ENCODE data around the gene USP31.

USP31 gene

DNA sequence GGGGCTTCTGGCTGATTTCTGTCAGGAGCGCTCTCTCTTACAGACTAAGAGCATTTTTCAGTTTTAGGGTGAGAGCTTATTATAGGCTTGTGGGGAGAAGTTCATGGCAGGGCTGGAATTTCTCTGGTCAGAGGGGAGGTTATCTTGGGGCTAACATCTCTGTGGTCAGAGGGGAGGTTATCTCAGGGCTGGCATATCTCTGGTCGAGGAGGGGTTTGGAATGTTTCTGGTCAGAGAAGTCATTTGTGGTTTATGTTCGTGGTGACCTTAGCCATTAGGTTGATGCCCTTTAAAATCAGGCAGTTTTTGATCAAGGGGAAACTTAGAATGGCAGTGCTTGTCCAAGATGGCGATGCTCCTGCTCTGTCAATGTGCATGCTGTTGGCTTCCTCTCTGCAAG lies 10.8 kb upstream of the USP31 start:
- peaks cover 0 to 7% (median 0%) of the 10 kb centered on the region in 5 experiments for H3K27me3 ChIP-seq (replicated peaks in 2 of 5; ENCODE audit: control insufficient read depth in 4 of 5, insufficient read depth in 5 of 5, low read length in 4 of 5)
- no peak overlapping the region for H3K27ac ChIP-seq (ENCODE audit: insufficient read depth in 1 of 2, low read depth in 1 of 2, low read length in 2 of 2, poor library complexity in 1 of 2, severe bottlenecking in 2 of 2)
- no peaks in the 10 kb centered on the region for H3K9me3 ChIP-seq (ENCODE audit: control extremely low read depth in 1 of 5, control insufficient read depth in 4 of 5, insufficient read depth in 2 of 5, low read depth in 1 of 5, low read length in 4 of 5)
- 83% methylated on average over 4 of the region's 4 CpGs for whole genome bisulfite sequencing (ENCODE audit: insufficient coverage)
- no peak overlapping the region for H3K4me3 ChIP-seq (ENCODE audit: control insufficient read depth in 1 of 7, extremely low read depth in 1 of 7, insufficient read depth in 4 of 7, low read depth in 2 of 7, low read length in 6 of 7)
- POLR2A ChIA-PET: no interaction called here
- no peaks in the 10 kb centered on the region for H3K36me3 ChIP-seq (ENCODE audit: control insufficient read depth in 4 of 4, insufficient read depth in 4 of 4, low read length in 3 of 4)
- H3K4me1 ChIP-seq (ENCODE audit: control extremely low read depth in 1 of 4, control insufficient read depth in 4 of 4, insufficient read depth in 4 of 4, low read length in 3 of 4): no peaks in the 10 kb centered on the region
- CTCF ChIA-PET: no interaction called here
- no peak for DNase-seq

DNA sequence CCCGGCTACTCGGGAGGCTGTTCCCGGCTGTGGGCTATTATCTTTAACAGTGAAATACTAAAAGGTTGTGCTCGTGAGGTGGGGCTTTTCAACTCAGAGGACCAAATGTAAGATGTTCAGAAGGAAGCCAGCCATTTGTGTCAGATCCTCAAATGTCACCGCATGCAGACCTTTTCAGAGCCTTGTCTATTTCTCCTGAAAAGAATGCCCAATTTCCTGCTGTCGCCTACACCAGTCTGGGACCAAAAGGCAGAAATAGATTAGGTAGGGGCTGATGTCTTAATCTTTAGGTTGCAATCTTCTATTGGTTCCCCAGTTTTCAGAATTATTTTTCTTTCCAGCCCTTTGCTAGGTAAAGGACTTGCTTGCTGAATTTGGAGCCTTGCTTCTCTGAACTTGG lies 8.9 kb upstream of the USP31 start:
- Histone ChIP-seq H3K27me3 (replicated peaks in 2 of 5; ENCODE audit: control insufficient read depth in 4 of 5, insufficient read depth in 5 of 5, low read length in 4 of 5) (peaks cover 0 to 8% (median 0%) of the 10 kb centered on the region in 5 experiments), H3K27ac (ENCODE audit: insufficient read depth in 1 of 2, low read depth in 1 of 2, low read length in 2 of 2, poor library complexity in 1 of 2, severe bottlenecking in 2 of 2) (no peak overlapping the region), H3K4me3 (ENCODE audit: control insufficient read depth in 1 of 7, extremely low read depth in 1 of 7, insufficient read depth in 4 of 7, low read depth in 2 of 7, low read length in 6 of 7) (no peak overlapping the region), H3K9me3 (ENCODE audit: control extremely low read depth in 1 of 5, control insufficient read depth in 4 of 5, insufficient read depth in 2 of 5, low read depth in 1 of 5, low read length in 4 of 5) (no peaks in the 10 kb centered on the region), H3K36me3 (ENCODE audit: control insufficient read depth in 4 of 4, insufficient read depth in 4 of 4, low read length in 3 of 4) (no peaks in the 10 kb centered on the region), H3K4me1 (ENCODE audit: control extremely low read depth in 1 of 4, control insufficient read depth in 4 of 4, insufficient read depth in 4 of 4, low read length in 3 of 4) (no peaks in the 10 kb centered on the region)
- 95% methylated on average over 6 of the region's 6 CpGs for WGBS (ENCODE audit: insufficient coverage)
- no peak for DNase-seq
- POLR2A ChIA-PET: no interaction called here
- CTCF ChIA-PET: no interaction called here

DNA sequence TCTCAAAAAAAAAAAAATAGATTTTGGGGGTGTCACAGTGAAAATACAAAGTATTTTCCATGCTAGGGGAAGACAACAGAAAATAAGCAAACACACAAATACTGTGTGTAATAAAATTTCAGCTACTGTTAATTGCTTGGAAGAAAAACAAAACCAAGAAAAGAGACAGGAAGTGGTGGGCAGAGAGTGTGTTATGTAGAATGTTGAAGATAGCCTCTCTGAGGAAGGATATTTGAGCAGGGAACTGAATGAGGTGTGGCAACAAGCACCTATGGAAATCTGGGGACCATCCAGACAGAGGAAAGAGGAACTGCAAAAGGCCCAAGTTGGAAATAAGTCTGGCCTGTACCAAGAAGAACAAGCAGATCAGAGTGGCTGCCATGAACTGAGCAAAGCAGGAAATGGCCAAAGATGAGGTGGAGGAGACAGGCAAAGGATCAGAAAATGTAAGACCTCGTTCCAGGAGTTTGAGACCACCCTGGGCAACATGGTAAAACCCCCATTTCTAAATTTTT lies 7.8 kb upstream of the USP31 start:
- peaks cover 0 to 8% (median 0%) of the 10 kb centered on the region in 5 experiments for H3K27me3 ChIP-seq (replicated peaks in 2 of 5; ENCODE audit: control insufficient read depth in 4 of 5, insufficient read depth in 5 of 5, low read length in 4 of 5)
- no peaks in the 10 kb centered on the region for H3K36me3 ChIP-seq (ENCODE audit: control insufficient read depth in 4 of 4, insufficient read depth in 4 of 4, low read length in 3 of 4)
- H3K4me1 ChIP-seq (ENCODE audit: control extremely low read depth in 1 of 4, control insufficient read depth in 4 of 4, insufficient read depth in 4 of 4, low read length in 3 of 4): no peaks in the 10 kb centered on the region
- H3K9me3 ChIP-seq (ENCODE audit: control extremely low read depth in 1 of 5, control insufficient read depth in 4 of 5, insufficient read depth in 2 of 5, low read depth in 1 of 5, low read length in 4 of 5): no peaks in the 10 kb centered on the region
- DNase-seq: peak in 1 of 3 donors; percentile 12
- H3K27ac ChIP-seq (ENCODE audit: insufficient read depth in 1 of 2, low read depth in 1 of 2, low read length in 2 of 2, poor library complexity in 1 of 2, severe bottlenecking in 2 of 2): no peak overlapping the region
- 67% methylated on average over 1 of the region's 1 CpG for WGBS (ENCODE audit: insufficient coverage)
- CTCF ChIA-PET: interaction anchor here (1.0 to 1.8 kb wide), 3 partner anchors 13 to 74 kb away, joined by 3 to 5 read pairs (median 4); partner anchors contain the start of gene SCNN1G
- POLR2A ChIA-PET: no interaction called here
- H3K4me3 ChIP-seq (ENCODE audit: control insufficient read depth in 1 of 7, extremely low read depth in 1 of 7, insufficient read depth in 4 of 7, low read depth in 2 of 7, low read length in 6 of 7): no peak overlapping the region

DNA sequence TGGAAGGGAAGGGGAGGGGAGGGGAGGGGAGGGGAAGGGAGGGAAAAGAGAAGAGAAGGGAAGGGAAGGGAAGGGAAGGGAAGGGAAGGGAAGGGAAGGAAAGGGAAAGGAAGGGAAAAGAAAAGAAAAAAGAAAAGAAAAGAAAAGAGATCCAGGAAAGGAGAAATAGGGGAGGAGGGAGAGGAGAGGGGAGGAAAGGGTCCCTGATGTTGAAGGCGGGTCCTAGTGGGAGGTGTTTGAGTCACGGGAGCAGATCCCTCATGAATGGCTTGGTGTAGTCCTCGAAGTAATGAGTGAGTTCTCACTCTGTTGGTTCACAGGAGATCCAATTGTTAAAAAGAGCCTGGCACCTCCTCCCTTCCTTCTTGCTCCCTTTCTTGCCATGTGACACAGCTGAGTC lies 6.9 kb upstream of the USP31 start:
- Histone ChIP-seq H3K9me3 (ENCODE audit: control extremely low read depth in 1 of 5, control insufficient read depth in 4 of 5, insufficient read depth in 2 of 5, low read depth in 1 of 5, low read length in 4 of 5) (no peaks in the 10 kb centered on the region), H3K27me3 (replicated peaks in 2 of 5; ENCODE audit: control insufficient read depth in 4 of 5, insufficient read depth in 5 of 5, low read length in 4 of 5) (peaks cover 0 to 8% (median 2%) of the 10 kb centered on the region in 5 experiments), H3K4me3 (ENCODE audit: control insufficient read depth in 1 of 7, extremely low read depth in 1 of 7, insufficient read depth in 4 of 7, low read depth in 2 of 7, low read length in 6 of 7) (no peak overlapping the region), H3K27ac (ENCODE audit: insufficient read depth in 1 of 2, low read depth in 1 of 2, low read length in 2 of 2, poor library complexity in 1 of 2, severe bottlenecking in 2 of 2) (no peak overlapping the region), H3K36me3 (ENCODE audit: control insufficient read depth in 4 of 4, insufficient read depth in 4 of 4, low read length in 3 of 4) (no peaks in the 10 kb centered on the region), H3K4me1 (ENCODE audit: control extremely low read depth in 1 of 4, control insufficient read depth in 4 of 4, insufficient read depth in 4 of 4, low read length in 3 of 4) (no peaks in the 10 kb centered on the region)
- CTCF ChIA-PET: interaction anchor here (1.3 to 1.8 kb wide), 2 partner anchors 12 to 27 kb away, joined by 4 to 5 read pairs; partner anchors contain the start of gene SCNN1G
- no peak for DNase-seq
- POLR2A ChIA-PET: no interaction called here
- 82% methylated on average over 3 of the region's 3 CpGs for WGBS (ENCODE audit: insufficient coverage)

DNA sequence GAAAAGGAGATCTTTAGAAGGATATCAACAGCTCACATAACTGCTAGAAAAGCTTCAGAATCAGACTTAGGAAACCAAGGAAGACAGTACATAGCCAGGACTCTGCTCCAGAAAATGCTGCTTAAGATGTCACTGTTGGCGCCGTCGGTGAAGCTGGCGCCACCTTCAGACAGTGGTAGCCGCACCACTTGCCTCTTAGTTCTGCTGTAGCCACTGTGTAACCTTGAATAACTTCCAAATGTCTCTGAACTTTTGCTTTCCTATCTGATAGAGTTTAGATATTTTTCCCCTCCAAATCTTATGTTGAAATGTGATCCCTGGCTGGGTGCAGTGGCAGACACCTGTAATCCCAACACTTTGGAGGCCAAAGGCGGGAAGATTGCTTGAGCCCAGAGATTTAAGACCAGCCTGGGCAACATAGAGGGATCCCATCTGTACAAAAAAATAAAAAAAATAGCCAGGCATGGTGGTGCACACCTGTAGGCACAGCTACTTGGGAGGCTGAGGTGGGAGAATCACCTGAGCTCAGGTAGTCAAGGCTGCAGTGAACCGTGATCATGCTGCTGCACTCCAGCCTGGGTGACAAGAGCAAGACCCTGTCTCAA lies 6.3 kb upstream of the USP31 start:
- no peaks in the 10 kb centered on the region for H3K36me3 ChIP-seq (ENCODE audit: control insufficient read depth in 4 of 4, insufficient read depth in 4 of 4, low read length in 3 of 4)
- no peaks in the 10 kb centered on the region for H3K9me3 ChIP-seq (ENCODE audit: control extremely low read depth in 1 of 5, control insufficient read depth in 4 of 5, insufficient read depth in 2 of 5, low read depth in 1 of 5, low read length in 4 of 5)
- H3K27me3 ChIP-seq (replicated peaks in 2 of 5; ENCODE audit: control insufficient read depth in 4 of 5, insufficient read depth in 5 of 5, low read length in 4 of 5): peaks cover 0 to 8% (median 2%) of the 10 kb centered on the region in 5 experiments
- DNase-seq: peak; percentile 6 to 28 (median 26)
- ChIA-PET CTCF (no interaction called here), POLR2A (no interaction called here)
- 27% methylated on average over 6 of the region's 7 CpGs for WGBS (ENCODE audit: insufficient coverage)
- no peak overlapping the region for H3K4me3 ChIP-seq (ENCODE audit: control insufficient read depth in 1 of 7, extremely low read depth in 1 of 7, insufficient read depth in 4 of 7, low read depth in 2 of 7, low read length in 6 of 7)
- H3K27ac ChIP-seq (ENCODE audit: insufficient read depth in 1 of 2, low read depth in 1 of 2, low read length in 2 of 2, poor library complexity in 1 of 2, severe bottlenecking in 2 of 2): no peak overlapping the region
- no peaks in the 10 kb centered on the region for H3K4me1 ChIP-seq (ENCODE audit: control extremely low read depth in 1 of 4, control insufficient read depth in 4 of 4, insufficient read depth in 4 of 4, low read length in 3 of 4)

DNA sequence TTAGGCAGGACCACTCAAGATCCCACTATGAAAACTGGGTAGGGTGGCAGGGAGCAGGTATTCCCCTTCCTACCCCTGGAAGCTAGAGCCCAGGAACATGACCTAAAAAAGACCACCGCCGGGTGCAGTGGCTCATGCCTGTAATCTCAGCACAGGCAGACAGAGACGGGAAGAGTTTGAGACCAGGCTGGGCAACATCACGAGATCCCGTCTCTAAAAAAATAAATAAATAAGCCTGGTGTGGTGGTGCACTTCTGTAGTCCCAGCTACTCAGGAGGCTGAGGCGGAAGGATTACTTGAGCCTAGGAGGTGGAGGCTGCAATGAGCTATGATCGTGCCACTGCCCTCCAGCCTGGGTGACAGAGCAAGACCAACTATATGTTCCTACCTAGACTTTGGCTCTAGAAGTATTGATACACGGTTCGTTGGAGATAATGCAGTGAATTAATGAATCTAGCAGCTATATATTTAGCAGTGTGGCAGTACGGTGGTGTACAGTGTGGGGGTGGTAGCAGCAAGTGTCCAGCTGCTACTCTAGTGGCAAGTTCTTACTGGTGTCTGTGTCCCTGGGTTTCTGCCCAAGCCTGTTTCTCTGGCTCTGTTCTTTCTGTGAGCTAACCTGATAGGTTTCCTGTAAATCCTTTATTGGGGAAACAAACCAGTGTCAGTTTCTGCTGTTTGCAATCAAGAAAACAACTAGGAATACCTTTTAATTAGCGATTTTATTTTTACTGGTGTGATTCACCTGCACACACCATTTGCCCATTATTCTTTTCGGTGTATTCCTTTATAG lies 3.3 kb upstream of the USP31 start:
- Histone ChIP-seq H3K27ac (ENCODE audit: insufficient read depth in 1 of 2, low read depth in 1 of 2, low read length in 2 of 2, poor library complexity in 1 of 2, severe bottlenecking in 2 of 2) (no peak overlapping the region), H3K4me1 (ENCODE audit: control extremely low read depth in 1 of 4, control insufficient read depth in 4 of 4, insufficient read depth in 4 of 4, low read length in 3 of 4) (peaks cover 3 to 13% (median 11%) of the 10 kb centered on the region in 4 experiments), H3K36me3 (ENCODE audit: control insufficient read depth in 4 of 4, insufficient read depth in 4 of 4, low read length in 3 of 4) (no peaks in the 10 kb centered on the region), H3K9me3 (ENCODE audit: control extremely low read depth in 1 of 5, control insufficient read depth in 4 of 5, insufficient read depth in 2 of 5, low read depth in 1 of 5, low read length in 4 of 5) (no peaks in the 10 kb centered on the region), H3K27me3 (replicated peaks in 2 of 5; ENCODE audit: control insufficient read depth in 4 of 5, insufficient read depth in 5 of 5, low read length in 4 of 5) (peaks cover 0 to 8% (median 3%) of the 10 kb centered on the region in 5 experiments), H3K4me3 (ENCODE audit: control insufficient read depth in 1 of 7, extremely low read depth in 1 of 7, insufficient read depth in 4 of 7, low read depth in 2 of 7, low read length in 6 of 7) (no peak overlapping the region)
- no peak for DNase-seq
- ChIA-PET POLR2A (no interaction called here), CTCF (interaction anchor here (0.5 to 1.1 kb wide), 2 partner anchors 29 to 70 kb away, joined by 3 to 4 read pairs; no protein-coding TSS in a partner anchor)
- WGBS (ENCODE audit: insufficient coverage): 89% methylated on average over 9 of the region's 12 CpGs

DNA sequence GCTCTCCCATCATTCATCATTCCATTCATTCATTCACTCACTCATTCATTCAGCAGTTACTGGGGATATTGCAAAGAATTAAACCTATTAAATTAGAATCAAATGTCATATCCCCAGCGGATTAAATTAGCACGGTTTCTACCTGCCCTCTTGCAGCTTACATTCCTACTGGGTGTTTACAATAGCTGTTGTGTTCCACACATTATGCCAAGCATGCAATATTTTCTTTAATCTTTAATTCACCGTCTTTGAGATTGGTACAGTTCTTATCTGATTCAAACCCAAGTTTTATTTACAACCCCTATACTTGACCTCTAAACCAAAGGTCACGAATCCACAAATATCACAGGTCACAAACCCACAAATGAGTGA lies 727 bp upstream of the USP31 start:
- Histone ChIP-seq H3K27ac (ENCODE audit: insufficient read depth in 1 of 2, low read depth in 1 of 2, low read length in 2 of 2, poor library complexity in 1 of 2, severe bottlenecking in 2 of 2) (no peak overlapping the region), H3K4me3 (ENCODE audit: control insufficient read depth in 1 of 7, extremely low read depth in 1 of 7, insufficient read depth in 4 of 7, low read depth in 2 of 7, low read length in 6 of 7) (peak overlapping the region in 6 of 7 experiments; percentile 73 to 97 (median 79)), H3K36me3 (ENCODE audit: control insufficient read depth in 4 of 4, insufficient read depth in 4 of 4, low read length in 3 of 4) (no peaks in the 10 kb centered on the region), H3K4me1 (ENCODE audit: control extremely low read depth in 1 of 4, control insufficient read depth in 4 of 4, insufficient read depth in 4 of 4, low read length in 3 of 4) (peaks cover 3 to 16% (median 12%) of the 10 kb centered on the region in 4 experiments), H3K9me3 (ENCODE audit: control extremely low read depth in 1 of 5, control insufficient read depth in 4 of 5, insufficient read depth in 2 of 5, low read depth in 1 of 5, low read length in 4 of 5) (no peaks in the 10 kb centered on the region), H3K27me3 (replicated peaks in 2 of 5; ENCODE audit: control insufficient read depth in 4 of 5, insufficient read depth in 5 of 5, low read length in 4 of 5) (peaks cover 0 to 4% (median under 1%) of the 10 kb centered on the region in 5 experiments)
- 43% methylated on average over 3 of the region's 4 CpGs for WGBS (ENCODE audit: insufficient coverage)
- POLR2A ChIA-PET: no interaction called here
- DNase-seq: no peak
- CTCF ChIA-PET: no interaction called here

Measured in common myeloid progenitor, CD34-positive (primary cell).